Smooth muscle cell of the brain vasculature (primary cell): Measurements from ENCODE around the gene ZSWIM1.
"Not testable (repeated sequence)": the region's sequence is repeated elsewhere in the genome, so short reads cannot be mapped to it uniquely, and the experiment has no call there.

Source experiments
- DNase-seq: peaks from one replicate; pipeline ENCODE4 v3.0.0-alpha.2; 2012; ENCODE audit warnings: low read depth, low spot score

ZSWIM1 gene

GRCh38 chr20:45857114-45857881 lies 23.7 kb upstream of the ZSWIM1 start, which contains the start of the genes ACOT8 and ZSWIM3:
Gene ACOT8 (minus strand): TSS chr20:45857392. CDS start chr20:45857315, 77 bp downstream.
Gene ZSWIM3 (plus strand): TSS chr20:45857614. CDS start chr20:45857826, 212 bp downstream.
- peak; percentile 100 for DNase-seq

- no peak for DNase-seq
These were observed 23.2 kb upstream of the ZSWIM1 start for GRCh38 chr20:45857882-45858216.

- DNase-seq, result no peak
These were observed 21.1 kb upstream of the ZSWIM1 start for GRCh38 chr20:45859916-45860315.

GRCh38 chr20:45860560-45861220 lies 20.3 kb upstream of the ZSWIM1 start:
- DNase-seq, result no peak

- DNase-seq, result no peak
These were observed 19.6 kb upstream of the ZSWIM1 start for GRCh38 chr20:45861221-45862075.

- no peak for DNase-seq
These were observed 17.2 kb upstream of the ZSWIM1 start for GRCh38 chr20:45863543-45864470.

- no peak for DNase-seq
These were observed 14.6 kb upstream of the ZSWIM1 start for GRCh38 chr20:45866454-45866853.

- no peak for DNase-seq
These were observed 13.8 kb upstream of the ZSWIM1 start for GRCh38 chr20:45867136-45867818.

GRCh38 chr20:45867819-45868176 lies 13.2 kb upstream of the ZSWIM1 start:
- no peak for DNase-seq

- no peak for DNase-seq
These were observed 8.4 kb upstream of the ZSWIM1 start for GRCh38 chr20:45872626-45873025.

- no peak for DNase-seq
These were observed 7.5 kb upstream of the ZSWIM1 start for GRCh38 chr20:45873409-45874103.

- DNase-seq, result not testable (repeated sequence)
These were observed 6.9 kb upstream of the ZSWIM1 start for GRCh38 chr20:45874104-45874481.

- no peak for DNase-seq
These were observed 6.5 kb upstream of the ZSWIM1 start for GRCh38 chr20:45874576-45874975.

- DNase-seq, result no peak
These were observed 2.8 kb upstream of the ZSWIM1 start for GRCh38 chr20:45878076-45878761.

GRCh38 chr20:45882469-45883099 lies 1.6 kb downstream of the ZSWIM1 start:
- DNase-seq, result no peak

- DNase-seq, result no peak
These were observed 2.1 kb downstream of the ZSWIM1 start for GRCh38 chr20:45883100-45883469.

GRCh38 chr20:45886590-45887345 lies 5.7 kb downstream of the ZSWIM1 start:
- DNase-seq, result no peak

- no peak for DNase-seq
These were observed 6.3 kb downstream of the ZSWIM1 start, which contains the start of gene SPATA25 for GRCh38 chr20:45887346-45887715. Gene SPATA25 (minus strand): TSS chr20:45887622. CDS start chr20:45887590, 32 bp downstream.
